C4-2B (cell line): ENCODE data around the gene MRPL4.

Experiments used
- ZFX ChIP-seq: fragments of 450-650 bp; IDR thresholded peaks from 2 replicates; pipeline ENCODE4 v1.6.1; 2017
- TF ChIP-seq, protein P1 (sequence below): fragments of 450-650 bp; conservative IDR thresholded peaks from 2 replicates; pipeline ENCODE4 v1.5.1; 2017; ENCODE audit warnings: mild to moderate bottlenecking

DNA sequence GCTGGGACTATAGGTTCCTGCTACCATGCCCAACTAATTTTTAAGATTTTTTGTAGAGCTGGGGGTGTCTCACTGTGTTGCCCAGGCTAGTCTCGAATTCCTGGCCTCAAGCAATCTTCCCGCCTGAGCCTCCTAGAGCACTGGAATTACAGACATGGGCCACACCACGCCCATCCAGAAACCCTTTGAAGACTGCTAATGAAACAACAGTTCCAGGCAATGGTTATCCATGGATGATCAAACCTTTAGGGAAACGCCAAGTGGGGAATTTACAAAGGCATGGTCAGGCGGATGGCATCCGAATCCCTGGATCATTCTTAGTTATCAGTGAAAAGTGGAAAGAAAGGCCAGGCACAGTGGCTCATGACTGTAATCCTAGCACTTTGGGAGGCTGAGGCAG lies 40.3 kb upstream of the MRPL4 start:
- no peak for TF ChIP-seq ZFX
- TF ChIP-seq, protein P1, sequence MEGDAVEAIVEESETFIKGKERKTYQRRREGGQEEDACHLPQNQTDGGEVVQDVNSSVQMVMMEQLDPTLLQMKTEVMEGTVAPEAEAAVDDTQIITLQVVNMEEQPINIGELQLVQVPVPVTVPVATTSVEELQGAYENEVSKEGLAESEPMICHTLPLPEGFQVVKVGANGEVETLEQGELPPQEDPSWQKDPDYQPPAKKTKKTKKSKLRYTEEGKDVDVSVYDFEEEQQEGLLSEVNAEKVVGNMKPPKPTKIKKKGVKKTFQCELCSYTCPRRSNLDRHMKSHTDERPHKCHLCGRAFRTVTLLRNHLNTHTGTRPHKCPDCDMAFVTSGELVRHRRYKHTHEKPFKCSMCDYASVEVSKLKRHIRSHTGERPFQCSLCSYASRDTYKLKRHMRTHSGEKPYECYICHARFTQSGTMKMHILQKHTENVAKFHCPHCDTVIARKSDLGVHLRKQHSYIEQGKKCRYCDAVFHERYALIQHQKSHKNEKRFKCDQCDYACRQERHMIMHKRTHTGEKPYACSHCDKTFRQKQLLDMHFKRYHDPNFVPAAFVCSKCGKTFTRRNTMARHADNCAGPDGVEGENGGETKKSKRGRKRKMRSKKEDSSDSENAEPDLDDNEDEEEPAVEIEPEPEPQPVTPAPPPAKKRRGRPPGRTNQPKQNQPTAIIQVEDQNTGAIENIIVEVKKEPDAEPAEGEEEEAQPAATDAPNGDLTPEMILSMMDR, result no peak
